SU-DHL-6 (cell line): ENCODE data around the gene TSHZ2.

Source experiments
- H2AFZ ChIP-seq: fragments of 200-600 bp; sonication (generic); 2 replicates; pipeline ENCODE4 v1.6.1; 2014; ENCODE audit warnings: low read depth, mild to moderate bottlenecking, moderate library complexity, mixed read lengths, antibody characterized with exemption, low read length; ENCODE audit not compliant: severe bottlenecking
- H3F3A ChIP-seq: fragments of 200-600 bp; shearing (Covaris generic); 2 replicates; pipeline ENCODE4 v1.6.0; 2016; ENCODE audit warnings: antibody characterized with exemption, mild to moderate bottlenecking; ENCODE audit not compliant: insufficient read depth
- H3K27ac ChIP-seq: fragments of 200-600 bp; sonication (generic); 2 replicates; pipeline ENCODE4 v1.5.1; 2016; ENCODE audit warnings: low read depth, mild to moderate bottlenecking, low read length, moderate library complexity, mixed read lengths
- H3K27me3 ChIP-seq: fragments of 200-600 bp; sonication (generic), shearing (Covaris generic); 2 replicates; pipeline ENCODE4 v1.6.0; 2014; ENCODE audit warnings: mild to moderate bottlenecking, low read length
- H3K36me3 ChIP-seq: fragments of 200-600 bp; sonication (generic); 2 replicates; pipeline ENCODE4 v1.6.1; 2014; ENCODE audit warnings: mild to moderate bottlenecking, low read length, mixed read lengths
- H3K4me2 ChIP-seq: fragments of 300-600, 200-600 bp; shearing (Covaris generic), sonication (generic); 2 replicates; pipeline ENCODE4 v1.6.0; 2014; ENCODE audit warnings: low read length, low read depth, mild to moderate bottlenecking; ENCODE audit not compliant: poor library complexity, severe bottlenecking
- H3K4me3 ChIP-seq: fragments of 200-600 bp; sonication (generic); 2 replicates; pipeline ENCODE4 v1.5.1; 2014; ENCODE audit warnings: antibody characterized with exemption, low read length, mild to moderate bottlenecking, mixed read lengths; ENCODE audit not compliant: insufficient read depth, poor library complexity, severe bottlenecking
- H3K79me2 ChIP-seq: fragments of 200-600 bp; sonication (generic); 2 replicates; pipeline ENCODE4 v1.6.1; 2014; ENCODE audit warnings: mild to moderate bottlenecking, low read length, moderate library complexity; ENCODE audit not compliant: insufficient read depth
- H3K9ac ChIP-seq: fragments of 200-600 bp; sonication (generic); 2 replicates; pipeline ENCODE4 v1.7.0; 2014; ENCODE audit warnings: mild to moderate bottlenecking, low read length
- H3K9me2 ChIP-seq: fragments of 200-600 bp; sonication (generic); replicated peaks from 2 replicates; pipeline ENCODE4 v1.6.1; 2014; ENCODE audit warnings: low read length; ENCODE audit not compliant: insufficient read depth
- H3K9me3 ChIP-seq: fragments of 200-600 bp; sonication (generic); 2 replicates; pipeline ENCODE4 v1.6.1; 2014; ENCODE audit warnings: low read length, mixed read lengths; ENCODE audit not compliant: insufficient read depth
- H4K20me1 ChIP-seq: fragments of 200-600 bp; sonication (generic); 2 replicates; pipeline ENCODE4 v1.6.1; 2014; ENCODE audit warnings: low read depth, mild to moderate bottlenecking, antibody characterized with exemption, low read length, moderate library complexity, mixed read lengths
- CTCF ChIP-seq: fragments of 200-600 bp; sonication (generic); IDR thresholded peaks from one replicate; pipeline ENCODE4 v1.5.1; 2017; ENCODE audit warnings: antibody characterized with exemption, mild to moderate bottlenecking, low read length, moderate library complexity; ENCODE audit not compliant: insufficient read depth, poor library complexity, severe bottlenecking
- EZH2phosphoT487 ChIP-seq: fragments of 200-600 bp; sonication (generic), shearing (Covaris generic); conservative IDR thresholded peaks from 2 replicates; pipeline ENCODE4 v1.6.1; 2018; ENCODE audit warnings: mild to moderate bottlenecking, antibody characterized with exemption, low read length, moderate library complexity, mixed read lengths

The TSHZ2 gene

DNA sequence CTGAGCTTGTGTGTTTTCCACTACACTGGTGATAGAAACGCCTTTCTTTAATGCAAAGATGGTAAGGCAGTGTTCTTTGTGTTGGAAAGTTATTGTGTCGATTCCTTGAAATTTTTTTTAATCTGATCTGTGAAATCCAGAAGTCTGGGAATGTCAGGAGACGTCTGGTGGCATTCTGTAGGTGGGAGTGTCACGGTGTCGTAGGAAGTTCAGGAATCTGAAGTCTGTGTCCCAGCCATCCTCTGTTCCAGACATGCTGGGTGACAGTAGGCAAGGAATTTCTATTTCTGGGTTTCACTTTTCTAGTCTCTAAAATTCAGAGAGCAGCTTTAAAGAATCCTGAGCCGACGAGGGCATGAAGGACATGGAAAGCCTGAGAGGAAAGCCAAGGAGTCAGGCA is 397.7 kb downstream of the TSHZ2 start:
- TF ChIP-seq CTCF, result no peak
- no peak for TF ChIP-seq EZH2phosphoT487
- H3K4me2 ChIP-seq, result no peak overlapping the region
- no peaks in the 10 kb centered on the region for H3K27me3 ChIP-seq
- H3K4me3 ChIP-seq, result no peak overlapping the region
- H2AFZ ChIP-seq, result no peak overlapping the region
- no peaks in the 10 kb centered on the region for H3K79me2 ChIP-seq
- no peaks in the 10 kb centered on the region for H3K36me3 ChIP-seq
- H3K9me3 ChIP-seq, result no peaks in the 10 kb centered on the region
- no peaks in the 10 kb centered on the region for H4K20me1 ChIP-seq
- no peak overlapping the region for H3K27ac ChIP-seq
- no peak overlapping the region for H3K9ac ChIP-seq
- no peaks in the 10 kb centered on the region for H3K9me2 ChIP-seq
- no peaks in the 10 kb centered on the region for H3F3A ChIP-seq

GRCh38 chr20:53370345-53370961 is 398.3 kb downstream of the TSHZ2 start:
- no peaks in the 10 kb centered on the region for H3F3A ChIP-seq
- TF ChIP-seq EZH2phosphoT487 (no peak), CTCF (no peak)
- no peaks in the 10 kb centered on the region for H3K79me2 ChIP-seq
- no peak overlapping the region for H2AFZ ChIP-seq
- no peaks in the 10 kb centered on the region for H3K9me3 ChIP-seq
- no peak overlapping the region for H3K4me2 ChIP-seq
- H4K20me1 ChIP-seq, result no peaks in the 10 kb centered on the region
- no peak overlapping the region for H3K4me3 ChIP-seq
- H3K27me3 ChIP-seq, result no peaks in the 10 kb centered on the region
- H3K36me3 ChIP-seq, result no peaks in the 10 kb centered on the region
- no peak overlapping the region for H3K27ac ChIP-seq
- H3K9me2 ChIP-seq, result no peaks in the 10 kb centered on the region
- no peak overlapping the region for H3K9ac ChIP-seq

- Histone ChIP-seq H3K9me2 (no peaks in the 10 kb centered on the region), H3K9me3 (no peaks in the 10 kb centered on the region), H3K4me2 (no peak overlapping the region), H3K36me3 (no peaks in the 10 kb centered on the region), H3K79me2 (no peaks in the 10 kb centered on the region), H4K20me1 (no peaks in the 10 kb centered on the region), H3F3A (no peaks in the 10 kb centered on the region), H3K4me3 (no peak overlapping the region), H3K27me3 (no peaks in the 10 kb centered on the region), H3K27ac (no peak overlapping the region), H2AFZ (no peak overlapping the region), H3K9ac (no peak overlapping the region)
- TF ChIP-seq EZH2phosphoT487, result no peak
- TF ChIP-seq CTCF, result no peak
Measured at GRCh38 chr20:53371216-53371615, 399.1 kb downstream of the TSHZ2 start.
